Brain microvascular endothelial cell (primary cell): ENCODE results near the gene TOE1.
"Not testable (repeated sequence)": the region's sequence is repeated elsewhere in the genome, so short reads cannot be mapped to it uniquely, and the experiment has no call there.

ENCODE experiments used
- DNase-seq: peaks from one replicate; pipeline ENCODE4 v3.0.0-alpha.2; 2020
- H3K27ac ChIP-seq: fragments of 250-450 bp; sonication (Bioruptor Pico); 2 replicates; pipeline ENCODE4 v1.5.1; 2020; ENCODE audit warnings: mild to moderate bottlenecking, moderate library complexity
- H3K27me3 ChIP-seq: fragments of 250-450 bp; sonication (Bioruptor Pico); replicated peaks from 2 replicates; pipeline ENCODE4 v1.5.1; 2020; ENCODE audit warnings: mild to moderate bottlenecking
- H3K36me3 ChIP-seq: fragments of 250-450 bp; sonication (Bioruptor Pico); replicated peaks from 2 replicates; pipeline ENCODE4 v1.5.1; 2020; ENCODE audit warnings: mild to moderate bottlenecking
- H3K4me3 ChIP-seq: 2 replicates; pipeline ENCODE4 v1.5.1; 2011; ENCODE audit warnings: low read depth, mild to moderate bottlenecking, control low read depth, low read length, moderate library complexity
- CTCF ChIP-seq: IDR thresholded peaks from 2 replicates; pipeline ENCODE4 v1.5.1; 2011; ENCODE audit warnings: low read depth, mild to moderate bottlenecking, moderate library complexity, low read length, control low read depth, inconsistent platforms; ENCODE audit errors: missing control alignments
- in situ Hi-C: cut with HindIII; loops from 2 replicates; pipeline ENCODE4 v1.10.0; 2017; ENCODE audit warnings: low sequenced_read_pairs, low pct_ligation_motif_present

The TOE1 gene

GRCh38 chr1:45380125-45380524, 40.2 kb downstream of the TOE1 start:
- TF ChIP-seq CTCF: no peak
- no peak overlapping the region for H3K27ac ChIP-seq
- in situ Hi-C loops: no loop called here
- H3K4me3 ChIP-seq: no peak overlapping the region
- no peaks in the 10 kb centered on the region for H3K27me3 ChIP-seq
- H3K36me3 ChIP-seq: no peaks in the 10 kb centered on the region
- DNase-seq: no peak

- H3K27ac ChIP-seq: no peak overlapping the region
- no peak for TF ChIP-seq CTCF
- no peak for DNase-seq
- no peaks in the 10 kb centered on the region for H3K36me3 ChIP-seq
- H3K27me3 ChIP-seq: no peaks in the 10 kb centered on the region
- in situ Hi-C loops: no loop called here
- no peak overlapping the region for H3K4me3 ChIP-seq
Observed at GRCh38 chr1:45380730-45381129, 40.8 kb downstream of the TOE1 start.

- Histone ChIP-seq H3K27ac (no peak overlapping the region), H3K36me3 (no peaks in the 10 kb centered on the region), H3K27me3 (no peaks in the 10 kb centered on the region), H3K4me3 (no peak overlapping the region)
- no peak for DNase-seq
- in situ Hi-C loops: no loop called here
- TF ChIP-seq CTCF: no peak
Observed at GRCh38 chr1:45381243-45381642, 41.3 kb downstream of the TOE1 start.

GRCh38 chr1:45383191-45383590, 43.2 kb downstream of the TOE1 start:
- in situ Hi-C loops: no loop called here

GRCh38 chr1:45384213-45384612, 44.2 kb downstream of the TOE1 start:
- H3K36me3 ChIP-seq, H3K27me3 ChIP-seq, DNase-seq, H3K27ac ChIP-seq, in situ Hi-C loops, H3K4me3 ChIP-seq: not testable (repeated sequence)

More at GRCh38 chr1:45383191-45383590, 43.2 kb downstream of the TOE1 start:
- Histone ChIP-seq H3K27me3 (no peaks in the 10 kb centered on the region), H3K27ac (no peak overlapping the region), H3K4me3 (no peak overlapping the region), H3K36me3 (no peaks in the 10 kb centered on the region)
- DNase-seq: no peak
- TF ChIP-seq CTCF: no peak

GRCh38 chr1:45385302-45385701, 45.3 kb downstream of the TOE1 start:
- in situ Hi-C loops: no loop called here
- DNase-seq: no peak
- no peaks in the 10 kb centered on the region for H3K36me3 ChIP-seq
- TF ChIP-seq CTCF: no peak
- no peak overlapping the region for H3K4me3 ChIP-seq
- H3K27ac ChIP-seq: no peak overlapping the region
- H3K27me3 ChIP-seq: no peaks in the 10 kb centered on the region
